22Rv1 (cell line): ENCODE results near the gene PTPN9.
"Not testable (repeated sequence)": the region's sequence is repeated elsewhere in the genome, so short reads cannot be mapped to it uniquely, and the experiment has no call there.

ENCODE experiments used
- ZFX ChIP-seq: fragments of 450-650 bp; IDR thresholded peaks from 2 replicates; pipeline ENCODE4 v1.6.1; 2017; ENCODE audit warnings: antibody characterized with exemption, borderline replicate concordance
- TF ChIP-seq, protein P1 (sequence below): fragments of 450-650 bp; IDR thresholded peaks from 2 replicates; pipeline ENCODE4 v1.5.1; 2017; ENCODE audit warnings: mild to moderate bottlenecking

GRCh38 chr15:75558955-75559354, 20.2 kb downstream of the PTPN9 start:
- TF ChIP-seq, protein P1, sequence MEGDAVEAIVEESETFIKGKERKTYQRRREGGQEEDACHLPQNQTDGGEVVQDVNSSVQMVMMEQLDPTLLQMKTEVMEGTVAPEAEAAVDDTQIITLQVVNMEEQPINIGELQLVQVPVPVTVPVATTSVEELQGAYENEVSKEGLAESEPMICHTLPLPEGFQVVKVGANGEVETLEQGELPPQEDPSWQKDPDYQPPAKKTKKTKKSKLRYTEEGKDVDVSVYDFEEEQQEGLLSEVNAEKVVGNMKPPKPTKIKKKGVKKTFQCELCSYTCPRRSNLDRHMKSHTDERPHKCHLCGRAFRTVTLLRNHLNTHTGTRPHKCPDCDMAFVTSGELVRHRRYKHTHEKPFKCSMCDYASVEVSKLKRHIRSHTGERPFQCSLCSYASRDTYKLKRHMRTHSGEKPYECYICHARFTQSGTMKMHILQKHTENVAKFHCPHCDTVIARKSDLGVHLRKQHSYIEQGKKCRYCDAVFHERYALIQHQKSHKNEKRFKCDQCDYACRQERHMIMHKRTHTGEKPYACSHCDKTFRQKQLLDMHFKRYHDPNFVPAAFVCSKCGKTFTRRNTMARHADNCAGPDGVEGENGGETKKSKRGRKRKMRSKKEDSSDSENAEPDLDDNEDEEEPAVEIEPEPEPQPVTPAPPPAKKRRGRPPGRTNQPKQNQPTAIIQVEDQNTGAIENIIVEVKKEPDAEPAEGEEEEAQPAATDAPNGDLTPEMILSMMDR: not testable (repeated sequence)
- TF ChIP-seq ZFX: not testable (repeated sequence)
